PFSK-1 (cell line): ENCODE measurements around the gene POLR1A.

Source experiments
- FOXP2 ChIP-seq: optimal IDR thresholded peaks from 2 replicates; pipeline ENCODE3; 2011; ENCODE audit warnings: borderline replicate concordance, control low read depth, inconsistent platforms; ENCODE audit not compliant: insufficient read depth; ENCODE audit errors: extremely low read length, extremely low read depth
- POLR2AphosphoS5 ChIP-seq: IDR thresholded peaks from 2 replicates; pipeline ENCODE4 v1.6.1; 2012; ENCODE audit warnings: low read depth, mild to moderate bottlenecking, control low read depth, low read length, moderate library complexity
- SIN3A ChIP-seq: IDR thresholded peaks from 2 replicates; pipeline ENCODE4 v1.6.1; 2012; ENCODE audit warnings: mild to moderate bottlenecking, low read length, moderate library complexity, borderline replicate concordance; ENCODE audit not compliant: insufficient read depth
- TAF1 ChIP-seq: IDR thresholded peaks from 2 replicates; pipeline ENCODE4 v1.6.1; 2012; ENCODE audit warnings: low read length, control low read depth, borderline replicate concordance; ENCODE audit not compliant: insufficient read depth
- TF ChIP-seq, protein P1 (sequence below), 2 experiments: IDR thresholded peaks; 2 replicates each; pipeline versions ENCODE4 v1.6.1 to v1.8.0; 2011 to 2012; ENCODE audit warnings: low read depth in 2 of 2, low read length in 2 of 2, control low read depth in 1 of 2, inconsistent platforms in 1 of 2, mild to moderate bottlenecking in 1 of 2, moderate library complexity in 1 of 2; ENCODE audit not compliant: insufficient read depth in 1 of 2

- no peak for TF ChIP-seq POLR2AphosphoS5
- TF ChIP-seq, protein P1, sequence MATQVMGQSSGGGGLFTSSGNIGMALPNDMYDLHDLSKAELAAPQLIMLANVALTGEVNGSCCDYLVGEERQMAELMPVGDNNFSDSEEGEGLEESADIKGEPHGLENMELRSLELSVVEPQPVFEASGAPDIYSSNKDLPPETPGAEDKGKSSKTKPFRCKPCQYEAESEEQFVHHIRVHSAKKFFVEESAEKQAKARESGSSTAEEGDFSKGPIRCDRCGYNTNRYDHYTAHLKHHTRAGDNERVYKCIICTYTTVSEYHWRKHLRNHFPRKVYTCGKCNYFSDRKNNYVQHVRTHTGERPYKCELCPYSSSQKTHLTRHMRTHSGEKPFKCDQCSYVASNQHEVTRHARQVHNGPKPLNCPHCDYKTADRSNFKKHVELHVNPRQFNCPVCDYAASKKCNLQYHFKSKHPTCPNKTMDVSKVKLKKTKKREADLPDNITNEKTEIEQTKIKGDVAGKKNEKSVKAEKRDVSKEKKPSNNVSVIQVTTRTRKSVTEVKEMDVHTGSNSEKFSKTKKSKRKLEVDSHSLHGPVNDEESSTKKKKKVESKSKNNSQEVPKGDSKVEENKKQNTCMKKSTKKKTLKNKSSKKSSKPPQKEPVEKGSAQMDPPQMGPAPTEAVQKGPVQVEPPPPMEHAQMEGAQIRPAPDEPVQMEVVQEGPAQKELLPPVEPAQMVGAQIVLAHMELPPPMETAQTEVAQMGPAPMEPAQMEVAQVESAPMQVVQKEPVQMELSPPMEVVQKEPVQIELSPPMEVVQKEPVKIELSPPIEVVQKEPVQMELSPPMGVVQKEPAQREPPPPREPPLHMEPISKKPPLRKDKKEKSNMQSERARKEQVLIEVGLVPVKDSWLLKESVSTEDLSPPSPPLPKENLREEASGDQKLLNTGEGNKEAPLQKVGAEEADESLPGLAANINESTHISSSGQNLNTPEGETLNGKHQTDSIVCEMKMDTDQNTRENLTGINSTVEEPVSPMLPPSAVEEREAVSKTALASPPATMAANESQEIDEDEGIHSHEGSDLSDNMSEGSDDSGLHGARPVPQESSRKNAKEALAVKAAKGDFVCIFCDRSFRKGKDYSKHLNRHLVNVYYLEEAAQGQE (IDR thresholded peaks at IDR 0.05; ENCODE audit: insufficient read depth in 1 of 2, low read depth in 2 of 2, low read length in 2 of 2): no peak
- TF ChIP-seq TAF1: no peak
- no peak for TF ChIP-seq SIN3A
- TF ChIP-seq FOXP2: no peak
Observed at GRCh38 chr2:86150502-86150901, 44.8 kb upstream of the POLR1A start.
